GM19372 (cell line): ENCODE data around the gene EIF4E3.

Source experiments
- ATAC-seq: cut with Tn5 transposase; IDR thresholded peaks from one replicate; pipeline ENCODE4 v1.9.1; 2021; ENCODE audit warnings: mild to moderate bottlenecking, low read depth, moderate library complexity; ENCODE audit not compliant: unreplicated experiment

Gene EIF4E3

GRCh38 chr3:71725271-71725991, at the start of gene EIF4E3:
EIF4E3 (minus strand) TSS chr3:71725402; CDS start chr3:71725367, 35 bp downstream.
- peak; percentile 52 for ATAC-seq

GRCh38 chr3:71771884-71772283, 46.7 kb upstream of the EIF4E3 start:
- no peak for ATAC-seq

- no peak for ATAC-seq
These were observed 45.9 kb upstream of the EIF4E3 start for GRCh38 chr3:71771126-71771525.

GRCh38 chr3:71763426-71763825, 38.2 kb upstream of the EIF4E3 start:
- ATAC-seq = no peak

- no peak for ATAC-seq
These were observed 34.9 kb upstream of the EIF4E3 start for GRCh38 chr3:71760140-71760539.

GRCh38 chr3:71759401-71759800, 34.2 kb upstream of the EIF4E3 start:
- ATAC-seq = no peak

- ATAC-seq = no peak
These were observed 32.9 kb upstream of the EIF4E3 start for GRCh38 chr3:71758091-71758490.

GRCh38 chr3:71754610-71755253, 29.5 kb upstream of the EIF4E3 start:
- no peak for ATAC-seq

- ATAC-seq = no peak
These were observed 28.8 kb upstream of the EIF4E3 start, which contains the start of gene GPR27 for GRCh38 chr3:71753701-71754609. GPR27 (plus strand) TSS chr3:71753855; CDS start chr3:71754050, 195 bp downstream.

- no peak for ATAC-seq
These were observed 27.9 kb upstream of the EIF4E3 start for GRCh38 chr3:71752831-71753700.

GRCh38 chr3:71751602-71752001, 26.4 kb upstream of the EIF4E3 start:
- no peak for ATAC-seq

GRCh38 chr3:71744738-71745137, 19.5 kb upstream of the EIF4E3 start:
- no peak for ATAC-seq

- no peak for ATAC-seq
These were observed 17.4 kb upstream of the EIF4E3 start for GRCh38 chr3:71742621-71743020.

GRCh38 chr3:71734881-71735280, 9.7 kb upstream of the EIF4E3 start:
- no peak for ATAC-seq

GRCh38 chr3:71733319-71733718, 8.1 kb upstream of the EIF4E3 start:
- ATAC-seq = no peak

- no peak for ATAC-seq
These were observed 7.4 kb upstream of the EIF4E3 start for GRCh38 chr3:71732637-71733036.

GRCh38 chr3:71728632-71729342, 3.6 kb upstream of the EIF4E3 start:
- ATAC-seq = no peak

- ATAC-seq = no peak
These were observed 944 bp upstream of the EIF4E3 start for GRCh38 chr3:71726146-71726545.

- ATAC-seq = peak; percentile 41
These were observed 475 bp downstream of the EIF4E3 start for GRCh38 chr3:71724584-71725270.
